GM12873 (cell line): ENCODE measurements around the gene ST8SIA4.

Experiments
- CTCF ChIP-seq: IDR thresholded peaks from 2 replicates; pipeline ENCODE4 v1.5.1; 2012; ENCODE audit warnings: low read depth, mild to moderate bottlenecking, moderate library complexity, low read length, control low read depth; ENCODE audit not compliant: insufficient read depth; ENCODE audit errors: missing control alignments

The ST8SIA4 gene

GRCh38 chr5:100828071-100828897 lies 74.8 kb downstream of the ST8SIA4 start:
- no peak for TF ChIP-seq CTCF

- no peak for TF ChIP-seq CTCF
These were observed 75.6 kb downstream of the ST8SIA4 start for GRCh38 chr5:100827481-100827889.

- TF ChIP-seq CTCF: no peak
These were observed 76.9 kb downstream of the ST8SIA4 start for GRCh38 chr5:100826133-100826532.

GRCh38 chr5:100824635-100825034 lies 78.4 kb downstream of the ST8SIA4 start:
- no peak for TF ChIP-seq CTCF

- TF ChIP-seq CTCF: no peak
These were observed 79.3 kb downstream of the ST8SIA4 start for GRCh38 chr5:100823812-100824211.

GRCh38 chr5:100821751-100822150 lies 81.3 kb downstream of the ST8SIA4 start:
- no peak for TF ChIP-seq CTCF

GRCh38 chr5:100818340-100818739 lies 84.7 kb downstream of the ST8SIA4 start:
- no peak for TF ChIP-seq CTCF
